ENCODE measurements around the gene COL6A1. TPM values are rescaled to one million over a fixed set of nuclear protein-coding genes. Genes with fewer than 3 reads are reported as not detected.
A peak's percentile ranks its signal among the peaks of the same experiment; 100 is the strongest.

Gene COL6A1
- total RNA-seq, 1 experiment from 2014 or later: 221 TPM

DNA sequence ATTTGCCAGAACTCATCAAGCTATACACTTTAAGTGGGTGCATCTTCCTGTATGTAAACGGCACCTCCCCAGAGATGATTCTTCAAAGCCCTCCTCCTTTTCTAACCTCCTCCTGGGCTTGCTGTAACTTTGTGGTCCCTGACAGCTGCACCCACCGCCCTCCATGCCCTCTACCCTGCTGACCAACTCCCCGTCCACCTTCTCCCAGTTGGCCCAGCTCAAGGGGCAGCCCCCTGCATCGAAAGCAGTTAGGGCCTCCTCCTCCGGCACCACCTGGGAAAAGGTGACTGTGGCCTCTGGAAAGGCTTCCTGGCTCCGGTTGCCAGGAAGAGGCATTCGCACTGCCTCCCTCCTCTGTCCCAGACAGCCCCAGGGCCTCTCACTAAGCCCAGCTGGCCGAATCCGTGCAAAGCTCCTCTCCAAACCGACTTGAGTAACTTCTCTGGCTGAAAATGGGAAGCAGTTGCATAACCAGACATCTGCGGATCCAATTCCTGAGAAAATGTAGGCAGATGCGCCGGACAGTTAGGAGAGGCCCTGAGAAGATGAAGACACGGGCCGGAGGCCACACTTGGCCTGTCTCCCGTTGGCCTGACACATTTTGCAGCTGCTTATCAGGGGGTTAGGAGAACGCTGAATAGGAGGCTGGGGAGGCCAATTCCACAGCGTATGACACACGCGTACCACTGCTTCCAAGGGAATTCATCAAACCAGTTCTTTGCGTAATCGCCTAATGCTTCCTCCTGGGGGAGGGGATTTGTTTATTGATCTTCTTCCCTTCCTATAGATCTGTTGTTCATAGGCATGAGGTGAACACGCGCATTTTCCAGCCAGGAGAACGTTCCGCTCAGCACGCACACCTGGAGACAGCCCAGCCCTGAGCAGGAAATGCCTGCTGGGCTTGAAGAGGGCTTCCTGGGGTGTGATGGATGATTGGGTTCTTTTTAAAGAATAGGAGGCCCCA is 67.6 kb downstream of the COL6A1 start:
- DNase-seq (ENCODE audit: low spot score): no peak
- H3K27ac Mint-ChIP-seq: peak overlapping the region; percentile 66
- POLR2A ChIA-PET: no interaction called here
- CTCF ChIA-PET: interaction anchor here (0.6 to 1.1 kb wide), 4 partner anchors 18 to 452 kb away, joined by 3 to 4 read pairs (median 3); no protein-coding TSS in a partner anchor
- H3K27me3 Mint-ChIP-seq (ENCODE audit: low read depth): no peaks in the 10 kb centered on the region
- ATAC-seq: peak; percentile 51
- no peaks in the 10 kb centered on the region for H3K36me3 Mint-ChIP-seq
- TF ChIP-seq, protein P1, sequence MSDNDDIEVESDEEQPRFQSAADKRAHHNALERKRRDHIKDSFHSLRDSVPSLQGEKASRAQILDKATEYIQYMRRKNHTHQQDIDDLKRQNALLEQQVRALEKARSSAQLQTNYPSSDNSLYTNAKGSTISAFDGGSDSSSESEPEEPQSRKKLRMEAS (CRISPR knock-in tag; IDR thresholded peaks at IDR 0.05): peak; percentile 36; the same call in 1 of the 2 replicates
- no peak for TF ChIP-seq SMAD3 (CRISPR knock-in tag; IDR thresholded peaks at IDR 0.05; ENCODE audit: borderline replicate concordance)
- peak; percentile 61; the same call in 1 of the 2 replicates for TF ChIP-seq SP1 (CRISPR knock-in tag; conservative IDR thresholded peaks at IDR 0.05)
- TF ChIP-seq TCF7 (CRISPR knock-in tag; IDR thresholded peaks at IDR 0.05; ENCODE audit: low read depth): no peak
- TF ChIP-seq ZNF219 (CRISPR knock-in tag; IDR thresholded peaks at IDR 0.05; ENCODE audit: borderline replicate concordance): no peak; the same call in 1 of the 2 replicates
- TF ChIP-seq, protein P2, sequence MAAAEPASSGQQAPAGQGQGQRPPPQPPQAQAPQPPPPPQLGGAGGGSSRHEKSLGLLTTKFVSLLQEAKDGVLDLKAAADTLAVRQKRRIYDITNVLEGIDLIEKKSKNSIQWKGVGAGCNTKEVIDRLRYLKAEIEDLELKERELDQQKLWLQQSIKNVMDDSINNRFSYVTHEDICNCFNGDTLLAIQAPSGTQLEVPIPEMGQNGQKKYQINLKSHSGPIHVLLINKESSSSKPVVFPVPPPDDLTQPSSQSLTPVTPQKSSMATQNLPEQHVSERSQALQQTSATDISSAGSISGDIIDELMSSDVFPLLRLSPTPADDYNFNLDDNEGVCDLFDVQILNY (CRISPR knock-in tag; IDR thresholded peaks at IDR 0.05): no peak
- TF ChIP-seq ZNF121 (CRISPR knock-in tag; IDR thresholded peaks at IDR 0.05): no peak
- TF ChIP-seq NFYB (CRISPR knock-in tag; conservative IDR thresholded peaks at IDR 0.05; ENCODE audit: low read depth): no peak
- TF ChIP-seq MYBL2 (CRISPR knock-in tag; IDR thresholded peaks at IDR 0.05): peak; percentile 60; the same call in 1 of the 2 replicates
- TF ChIP-seq ZNF423 (CRISPR knock-in tag; IDR thresholded peaks at IDR 0.05): peak; percentile 98
- TF ChIP-seq OVOL2 (CRISPR knock-in tag; IDR thresholded peaks at IDR 0.05; ENCODE audit: borderline replicate concordance): no peak
- TF ChIP-seq, protein P3, sequence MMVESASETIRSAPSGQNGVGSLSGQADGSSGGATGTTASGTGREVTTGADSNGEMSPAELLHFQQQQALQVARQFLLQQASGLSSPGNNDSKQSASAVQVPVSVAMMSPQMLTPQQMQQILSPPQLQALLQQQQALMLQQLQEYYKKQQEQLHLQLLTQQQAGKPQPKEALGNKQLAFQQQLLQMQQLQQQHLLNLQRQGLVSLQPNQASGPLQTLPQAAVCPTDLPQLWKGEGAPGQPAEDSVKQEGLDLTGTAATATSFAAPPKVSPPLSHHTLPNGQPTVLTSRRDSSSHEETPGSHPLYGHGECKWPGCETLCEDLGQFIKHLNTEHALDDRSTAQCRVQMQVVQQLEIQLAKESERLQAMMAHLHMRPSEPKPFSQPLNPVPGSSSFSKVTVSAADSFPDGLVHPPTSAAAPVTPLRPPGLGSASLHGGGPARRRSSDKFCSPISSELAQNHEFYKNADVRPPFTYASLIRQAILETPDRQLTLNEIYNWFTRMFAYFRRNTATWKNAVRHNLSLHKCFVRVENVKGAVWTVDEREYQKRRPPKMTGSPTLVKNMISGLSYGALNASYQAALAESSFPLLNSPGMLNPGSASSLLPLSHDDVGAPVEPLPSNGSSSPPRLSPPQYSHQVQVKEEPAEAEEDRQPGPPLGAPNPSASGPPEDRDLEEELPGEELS (CRISPR knock-in tag; IDR thresholded peaks at IDR 0.05): 0 out of 2 replicates have a peak, but pooled peaks have one; percentile 30
- TF ChIP-seq, protein P4, sequence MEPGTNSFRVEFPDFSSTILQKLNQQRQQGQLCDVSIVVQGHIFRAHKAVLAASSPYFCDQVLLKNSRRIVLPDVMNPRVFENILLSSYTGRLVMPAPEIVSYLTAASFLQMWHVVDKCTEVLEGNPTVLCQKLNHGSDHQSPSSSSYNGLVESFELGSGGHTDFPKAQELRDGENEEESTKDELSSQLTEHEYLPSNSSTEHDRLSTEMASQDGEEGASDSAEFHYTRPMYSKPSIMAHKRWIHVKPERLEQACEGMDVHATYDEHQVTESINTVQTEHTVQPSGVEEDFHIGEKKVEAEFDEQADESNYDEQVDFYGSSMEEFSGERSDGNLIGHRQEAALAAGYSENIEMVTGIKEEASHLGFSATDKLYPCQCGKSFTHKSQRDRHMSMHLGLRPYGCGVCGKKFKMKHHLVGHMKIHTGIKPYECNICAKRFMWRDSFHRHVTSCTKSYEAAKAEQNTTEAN (CRISPR knock-in tag; IDR thresholded peaks at IDR 0.05): 0 out of 2 replicates have a peak, but pooled peaks have one; percentile 56
- peak; percentile 48; the same call in 1 of the 2 replicates for TF ChIP-seq TEAD1 (CRISPR knock-in tag; IDR thresholded peaks at IDR 0.05)
- TF ChIP-seq ZNF396 (CRISPR knock-in tag; IDR thresholded peaks at IDR 0.05; ENCODE audit: borderline replicate concordance): no peak
- no peak for TF ChIP-seq FOXP1 (CRISPR knock-in tag; IDR thresholded peaks at IDR 0.05; ENCODE audit: borderline replicate concordance)
- no peak for TF ChIP-seq KAT7 (CRISPR knock-in tag; IDR thresholded peaks at IDR 0.05; ENCODE audit: borderline replicate concordance)
- TF ChIP-seq NFE2L1 (CRISPR knock-in tag; IDR thresholded peaks at IDR 0.05): 0 out of 2 replicates have a peak, but pooled peaks have one; percentile 50
- peaks cover 6% of the 10 kb centered on the region for H3K4me1 Mint-ChIP-seq
- H3K4me3 Mint-ChIP-seq: no peak overlapping the region
- H3K9me3 Mint-ChIP-seq: peaks cover 5% of the 10 kb centered on the region; the same call in 1 of the 2 replicates

DNA sequence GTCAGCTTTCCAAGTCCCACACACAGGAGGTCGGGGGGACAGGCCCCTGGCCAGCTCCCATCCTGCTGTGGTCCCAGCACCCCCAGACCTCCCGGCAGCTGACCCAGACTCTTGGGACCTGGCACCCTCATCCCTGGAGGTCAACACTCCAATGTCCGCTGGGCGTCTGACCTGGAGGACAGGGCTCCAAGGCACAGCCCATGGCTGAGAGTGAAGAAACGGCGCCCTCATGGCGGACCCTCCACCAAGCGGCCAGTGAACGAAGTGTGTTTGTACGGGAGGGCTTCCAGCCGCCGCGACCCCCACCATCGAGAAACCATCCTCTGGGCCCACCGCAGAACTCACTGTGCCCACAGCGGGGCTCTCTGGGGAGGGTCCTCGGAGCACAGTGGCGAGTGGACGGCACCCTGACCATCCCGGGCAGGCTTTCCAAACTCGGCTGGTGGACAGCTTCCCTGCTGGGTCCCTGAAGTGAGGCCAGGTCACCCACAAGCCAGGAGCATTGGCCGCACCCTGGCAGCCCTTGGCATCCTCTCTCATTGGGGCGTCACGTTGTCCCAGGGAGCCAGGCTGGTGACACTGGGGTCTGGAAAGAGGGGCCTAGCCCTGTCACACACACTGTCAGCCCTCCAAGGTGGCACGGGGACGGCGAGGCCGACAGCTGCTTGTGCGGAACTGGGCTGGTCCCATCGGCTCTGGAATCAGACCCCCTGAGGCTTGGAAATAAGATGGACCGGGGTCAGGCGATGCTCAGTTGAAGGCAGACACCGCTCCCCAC is 68.5 kb downstream of the COL6A1 start:
- H3K4me3 Mint-ChIP-seq: no peak overlapping the region
- no peak for DNase-seq (ENCODE audit: low spot score)
- 0 out of 2 replicates have a peak, but pooled peaks have one; percentile 1 for TF ChIP-seq NFE2L1 (CRISPR knock-in tag; IDR thresholded peaks at IDR 0.05)
- TF ChIP-seq GRHL2 (CRISPR knock-in tag; IDR thresholded peaks at IDR 0.05; ENCODE audit: insufficient replicate concordance, severe bottlenecking): no peak

More for the DNA sequence above, 68.5 kb downstream of the COL6A1 start:
- POLR2A ChIA-PET: no interaction called here
- peaks cover 4% of the 10 kb centered on the region; the same call in 1 of the 2 replicates for H3K9me3 Mint-ChIP-seq
- CTCF ChIA-PET: interaction anchor here (0.6 to 1.1 kb wide), 3 partner anchors 60 to 408 kb away, joined by 3 to 4 read pairs (median 3); no protein-coding TSS in a partner anchor
- H3K27me3 Mint-ChIP-seq (ENCODE audit: low read depth): no peaks in the 10 kb centered on the region
- H3K27ac Mint-ChIP-seq: peak overlapping the region; percentile 80
- no peak for ATAC-seq
- H3K4me1 Mint-ChIP-seq: peaks cover 9% of the 10 kb centered on the region
- H3K36me3 Mint-ChIP-seq: no peaks in the 10 kb centered on the region
